ENCODE data around the gene UAP1L1. TPM values are rescaled to one million over a fixed set of nuclear protein-coding genes. Genes with fewer than 3 reads are reported as not detected.

Gene UAP1L1
- 14.8 TPM for total RNA-seq
- 1 to 10 TPM; 1.3 to 3.6 (median 1.7) TPM for polyA plus RNA-seq

DNA sequence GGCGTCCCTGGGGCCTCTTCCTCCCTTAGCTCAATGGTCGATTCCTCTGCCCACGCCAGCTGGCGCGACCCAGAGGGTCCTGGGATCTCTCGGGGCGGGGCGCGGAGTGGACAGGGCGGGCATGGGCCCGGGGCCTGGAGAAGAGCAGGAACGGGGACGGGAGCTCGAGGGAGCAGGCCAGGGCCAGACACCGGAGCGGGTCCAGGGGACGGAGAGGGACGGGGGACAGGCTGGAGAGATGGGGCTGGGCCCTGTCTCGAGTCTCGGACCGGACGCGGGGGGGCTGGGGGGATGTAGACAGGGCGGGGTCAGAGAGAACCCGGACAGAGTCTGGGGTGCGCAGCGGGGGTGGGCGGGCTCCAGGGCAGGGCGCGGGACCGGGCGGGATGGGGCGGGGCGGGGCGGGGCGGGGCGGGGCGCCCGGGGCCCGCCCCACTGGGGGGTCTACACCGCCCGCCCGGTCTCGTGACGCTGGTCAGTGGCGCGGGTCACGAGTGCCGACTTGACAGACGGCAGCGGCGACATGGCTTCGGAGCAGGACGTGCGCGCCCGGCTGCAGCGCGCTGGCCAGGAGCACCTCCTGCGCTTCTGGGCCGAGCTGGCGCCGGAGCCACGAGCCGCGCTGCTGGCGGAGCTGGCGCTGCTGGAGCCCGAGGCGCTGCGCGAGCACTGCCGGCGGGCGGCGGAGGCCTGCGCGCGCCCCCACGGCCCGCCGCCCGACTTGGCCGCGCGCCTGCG, at the start of gene UAP1L1:
UAP1L1 (plus strand) TSS at position 508 of the 738 bp plus-strand sequence; CDS start at position 524, 16 bp downstream.
- H3K9me3 Mint-ChIP-seq, result no peaks in the 10 kb centered on the region
- DNase-seq, result peak; percentile 45 to 71 (median 66)
- Histone ChIP-seq H3K4me1 (ENCODE audit: control insufficient read depth, insufficient read depth, low read length, poor library complexity, severe bottlenecking) (peaks cover 14% of the 10 kb centered on the region), H3K4me3 (ENCODE audit: low read depth, low read length) (no peak within 1 kb of the TSS), H3K9me3 (ENCODE audit: control insufficient read depth in 2 of 2, low read length in 2 of 2) (no peaks in the 10 kb centered on the region), H3K27ac (ENCODE audit: insufficient read depth, low read length, poor library complexity, severe bottlenecking) (peak within 1 kb of the TSS; percentile 66), H3K36me3 (ENCODE audit: control insufficient read depth, insufficient read depth, low read length) (peaks cover 10% of the 10 kb centered on the region), H3K27me3 (ENCODE audit: control insufficient read depth, insufficient read depth, low read length) (no peaks in the 10 kb centered on the region)
- ATAC-seq (ENCODE audit: low read depth in 2 of 2), result peak; percentile 64 to 65
- peak within 1 kb of the TSS in 1 of 3 donors; percentile 62 for H3K27ac Mint-ChIP-seq
- peaks cover 6% of the 10 kb centered on the region for H3K36me3 Mint-ChIP-seq
- H3K27me3 Mint-ChIP-seq, result no peaks in the 10 kb centered on the region
- peak within 1 kb of the TSS; percentile 69 to 90 (median 80) for H3K4me3 Mint-ChIP-seq
- peaks cover 0 to 7% (median 3%) of the 10 kb centered on the region in 4 donors for H3K4me1 Mint-ChIP-seq

DNA sequence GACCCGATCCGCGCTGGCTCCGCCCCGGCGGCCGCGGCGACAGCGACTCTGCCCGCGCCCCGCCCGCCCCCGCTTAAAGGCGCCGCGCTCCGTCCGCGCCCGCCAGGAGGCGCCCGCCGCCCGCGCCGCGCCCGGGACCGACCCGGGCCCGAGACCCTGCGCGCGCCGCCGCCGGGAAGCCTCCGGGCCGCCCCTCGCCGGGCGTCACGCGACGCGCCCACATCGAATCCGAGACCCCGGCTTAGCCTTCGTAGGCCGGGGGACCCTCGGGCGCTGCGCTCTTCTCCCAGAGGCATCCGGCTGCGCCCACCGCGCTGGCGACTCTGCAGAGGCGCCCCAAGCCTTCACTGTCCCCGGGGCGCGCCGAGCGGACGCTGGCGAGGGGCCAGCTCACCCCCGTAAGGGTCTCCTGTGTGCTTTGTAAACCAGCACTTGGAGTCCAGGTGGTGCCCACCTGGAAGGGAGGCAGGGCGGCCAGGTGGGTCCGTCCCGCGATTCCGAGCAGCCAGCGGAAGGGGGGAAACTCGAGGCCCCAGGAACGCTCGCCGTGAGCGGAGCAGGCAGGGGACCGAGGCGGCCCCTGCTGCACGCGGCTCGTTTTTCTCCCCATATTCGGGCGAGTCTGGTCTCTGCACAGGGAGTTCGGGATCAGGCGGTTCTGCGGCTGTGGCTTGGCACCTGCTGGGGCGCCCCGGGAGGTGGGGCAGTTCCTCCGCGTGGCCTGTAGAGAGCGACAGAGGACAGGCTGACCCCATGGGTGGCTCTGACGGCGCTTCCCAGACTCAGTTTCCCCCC, 48.9 kb upstream of the UAP1L1 start:
- H3K9me3 ChIP-seq (ENCODE audit: control insufficient read depth in 2 of 2, low read length in 2 of 2), result no peaks in the 10 kb centered on the region
- peak overlapping the region; percentile 72 for H3K4me3 ChIP-seq (ENCODE audit: low read depth, low read length)
- no peaks in the 10 kb centered on the region for H3K27me3 Mint-ChIP-seq
- no peaks in the 10 kb centered on the region for H3K27me3 ChIP-seq (ENCODE audit: control insufficient read depth, insufficient read depth, low read length)
- ATAC-seq (ENCODE audit: low read depth in 2 of 2) (peak; percentile 64 to 70), DNase-seq (peak; percentile 63 to 75 (median 70))
- H3K4me3 Mint-ChIP-seq, result peak overlapping the region; percentile 88 to 97 (median 92)
- peaks cover 69% of the 10 kb centered on the region for H3K4me1 ChIP-seq (ENCODE audit: control insufficient read depth, insufficient read depth, low read length, poor library complexity, severe bottlenecking)
- peak overlapping the region; percentile 74 for H3K27ac ChIP-seq (ENCODE audit: insufficient read depth, low read length, poor library complexity, severe bottlenecking)
- peaks cover 0 to 49% (median 18%) of the 10 kb centered on the region in 4 donors for H3K4me1 Mint-ChIP-seq
- H3K9me3 Mint-ChIP-seq, result no peaks in the 10 kb centered on the region
- H3K36me3 Mint-ChIP-seq, result no peaks in the 10 kb centered on the region
- H3K36me3 ChIP-seq (ENCODE audit: control insufficient read depth, insufficient read depth, low read length), result no peaks in the 10 kb centered on the region
- peak overlapping the region in 1 of 3 donors; percentile 25 for H3K27ac Mint-ChIP-seq

DNA sequence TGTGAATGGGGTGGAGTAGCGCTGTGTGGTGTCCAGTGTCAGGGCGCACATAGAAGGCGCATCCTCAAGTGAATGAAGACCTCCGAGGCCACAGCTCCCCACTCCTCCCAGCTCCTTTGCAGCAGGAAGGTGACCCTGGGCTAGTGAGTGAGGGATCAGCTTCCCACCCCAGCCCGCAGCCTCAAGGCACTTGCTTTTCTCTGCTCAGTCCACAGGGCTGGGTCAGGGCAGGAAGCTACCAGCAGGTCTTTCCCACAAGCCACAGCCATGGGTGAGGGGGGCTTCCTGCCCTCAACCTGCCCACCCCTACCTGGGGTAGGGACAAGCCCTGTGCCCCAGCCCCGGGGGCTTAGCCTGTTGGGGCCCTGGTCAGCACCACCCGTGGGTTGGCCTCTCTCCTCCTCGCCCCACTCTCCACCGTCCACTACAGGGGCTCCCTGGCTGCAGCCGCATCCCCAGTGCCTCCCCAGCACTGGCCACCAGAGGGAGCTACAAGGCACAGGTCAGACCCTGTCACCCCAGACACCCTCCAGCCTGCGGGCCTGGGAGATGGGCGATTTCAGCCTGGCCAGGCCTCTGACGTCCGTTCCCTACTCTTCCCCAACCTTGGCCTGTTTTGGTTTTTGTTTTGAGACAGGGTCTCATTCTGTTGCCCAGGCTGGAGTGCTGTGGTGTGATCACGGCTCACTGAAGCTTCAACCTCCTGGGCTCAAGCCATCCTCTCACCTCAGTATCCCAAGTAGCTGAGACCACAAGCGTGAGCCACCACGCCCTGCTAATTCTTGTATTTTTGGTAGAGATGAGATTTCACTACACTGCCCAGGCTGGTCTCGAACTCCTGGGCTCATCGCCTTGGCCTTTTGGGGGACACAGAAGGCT, 48.0 kb upstream of the UAP1L1 start:
- Mint-ChIP-seq H3K36me3 (no peaks in the 10 kb centered on the region), H3K9me3 (no peaks in the 10 kb centered on the region), H3K27me3 (no peaks in the 10 kb centered on the region), H3K4me3 (peak overlapping the region; percentile 88 to 97 (median 92)), H3K27ac (peak overlapping the region in 2 of 3 donors; percentile 68 to 76), H3K4me1 (peaks cover 0 to 53% (median 20%) of the 10 kb centered on the region in 4 donors)
- Histone ChIP-seq H3K27ac (ENCODE audit: insufficient read depth, low read length, poor library complexity, severe bottlenecking) (peak overlapping the region; percentile 74), H3K4me3 (ENCODE audit: low read depth, low read length) (peak overlapping the region; percentile 72), H3K9me3 (ENCODE audit: control insufficient read depth in 2 of 2, low read length in 2 of 2) (no peaks in the 10 kb centered on the region), H3K36me3 (ENCODE audit: control insufficient read depth, insufficient read depth, low read length) (no peaks in the 10 kb centered on the region), H3K4me1 (ENCODE audit: control insufficient read depth, insufficient read depth, low read length, poor library complexity, severe bottlenecking) (peaks cover 74% of the 10 kb centered on the region), H3K27me3 (ENCODE audit: control insufficient read depth, insufficient read depth, low read length) (no peaks in the 10 kb centered on the region)
- peak; percentile 60 to 71 (median 62) for DNase-seq
- ATAC-seq (ENCODE audit: low read depth in 2 of 2), result peak; percentile 14 to 18

DNA sequence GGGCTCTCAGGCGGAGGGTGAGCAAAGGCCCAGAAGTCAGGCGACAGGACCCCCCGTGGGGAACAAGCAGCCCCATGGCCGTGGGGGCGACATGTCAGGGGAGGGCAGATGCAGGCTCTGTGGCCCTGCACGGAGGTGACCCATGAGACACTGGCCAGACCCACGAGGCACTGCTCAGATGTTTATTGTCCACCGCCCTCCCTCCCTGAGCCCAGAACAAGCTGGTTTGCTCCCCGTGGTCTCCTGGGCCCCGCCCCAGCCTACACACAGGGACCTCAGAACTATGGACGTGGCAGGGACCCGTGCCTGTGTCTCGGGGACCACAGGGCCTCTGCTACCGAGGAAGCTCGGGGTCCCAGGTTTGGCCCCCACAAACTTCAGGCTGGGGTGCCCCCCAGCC, 47.3 kb upstream of the UAP1L1 start:
- no peaks in the 10 kb centered on the region for H3K36me3 ChIP-seq (ENCODE audit: control insufficient read depth, insufficient read depth, low read length)
- H3K4me3 ChIP-seq (ENCODE audit: low read depth, low read length), result peak overlapping the region; percentile 72
- H3K27ac Mint-ChIP-seq, result peak overlapping the region in 2 of 3 donors; percentile 68 to 76
- peak overlapping the region; percentile 74 for H3K27ac ChIP-seq (ENCODE audit: insufficient read depth, low read length, poor library complexity, severe bottlenecking)
- no peaks in the 10 kb centered on the region for H3K9me3 Mint-ChIP-seq
- H3K27me3 Mint-ChIP-seq, result no peaks in the 10 kb centered on the region
- peak overlapping the region; percentile 88 to 97 (median 92) for H3K4me3 Mint-ChIP-seq
- peaks cover 82% of the 10 kb centered on the region for H3K4me1 ChIP-seq (ENCODE audit: control insufficient read depth, insufficient read depth, low read length, poor library complexity, severe bottlenecking)
- no peaks in the 10 kb centered on the region for H3K27me3 ChIP-seq (ENCODE audit: control insufficient read depth, insufficient read depth, low read length)
- H3K4me1 Mint-ChIP-seq, result peaks cover 0 to 58% (median 24%) of the 10 kb centered on the region in 4 donors
- ATAC-seq (ENCODE audit: low read depth in 2 of 2), result no peak
- H3K9me3 ChIP-seq (ENCODE audit: control insufficient read depth in 2 of 2, low read length in 2 of 2), result no peaks in the 10 kb centered on the region
- no peaks in the 10 kb centered on the region for H3K36me3 Mint-ChIP-seq
- peak in 1 of 3 donors; percentile 32 for DNase-seq

DNA sequence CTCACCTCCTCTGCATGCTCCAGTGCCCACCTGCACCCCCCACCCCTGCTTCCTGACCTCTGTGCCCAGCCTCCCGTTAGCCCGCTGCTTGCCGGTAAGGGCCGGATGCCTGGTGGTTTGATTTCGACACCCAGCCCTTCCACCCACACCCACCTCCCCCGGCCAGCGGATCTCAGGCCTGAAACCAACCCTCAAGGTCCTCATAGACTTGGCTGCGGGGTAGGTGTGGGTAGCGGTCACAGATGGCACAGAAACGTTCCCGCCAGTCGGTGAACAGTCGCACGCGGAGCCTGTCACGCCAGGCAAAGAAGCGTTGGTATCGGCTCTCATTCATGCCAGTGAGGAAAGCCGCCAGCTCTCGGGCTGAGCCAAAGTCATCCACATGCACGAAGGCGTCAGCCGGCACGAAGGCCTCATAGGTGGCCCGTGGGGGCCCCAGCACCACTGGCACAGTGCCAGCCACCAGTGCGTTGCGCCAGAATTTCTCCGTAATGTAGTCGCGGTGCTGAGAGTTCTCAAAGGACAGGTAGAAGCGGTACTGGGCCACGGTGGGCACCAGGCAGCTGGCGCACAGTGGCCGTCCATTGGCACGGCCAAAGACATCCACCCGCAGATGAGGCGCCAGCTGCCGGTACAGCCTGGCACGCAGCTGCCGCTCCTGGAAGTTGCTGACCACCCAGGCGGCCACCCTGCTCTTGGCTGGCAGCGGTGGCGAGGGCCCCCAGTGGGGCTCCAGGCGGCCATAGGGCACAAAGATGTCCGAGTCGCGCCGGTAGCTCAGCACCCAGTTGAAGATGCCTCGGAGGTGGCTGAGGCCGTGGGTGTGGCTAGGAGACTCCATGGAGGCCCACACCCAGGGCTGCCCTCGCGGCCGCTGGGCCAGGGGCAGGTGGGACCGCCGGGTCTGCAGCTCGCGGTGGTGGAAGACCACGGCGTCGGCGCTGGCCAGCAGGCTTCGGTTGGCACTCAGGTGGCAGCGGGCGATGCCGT, 46.5 kb upstream of the UAP1L1 start:
- peak in 1 of 3 donors; percentile 77 for DNase-seq
- no peaks in the 10 kb centered on the region for H3K36me3 Mint-ChIP-seq
- Histone ChIP-seq H3K9me3 (ENCODE audit: control insufficient read depth in 2 of 2, low read length in 2 of 2) (no peaks in the 10 kb centered on the region), H3K4me1 (ENCODE audit: control insufficient read depth, insufficient read depth, low read length, poor library complexity, severe bottlenecking) (peaks cover 85% of the 10 kb centered on the region), H3K27me3 (ENCODE audit: control insufficient read depth, insufficient read depth, low read length) (no peaks in the 10 kb centered on the region), H3K36me3 (ENCODE audit: control insufficient read depth, insufficient read depth, low read length) (no peaks in the 10 kb centered on the region), H3K27ac (ENCODE audit: insufficient read depth, low read length, poor library complexity, severe bottlenecking) (peak overlapping the region; percentile 74), H3K4me3 (ENCODE audit: low read depth, low read length) (peak overlapping the region; percentile 72)
- no peak for ATAC-seq (ENCODE audit: low read depth in 2 of 2)
- H3K4me3 Mint-ChIP-seq, result peak overlapping the region; percentile 88 to 97 (median 92)
- H3K27me3 Mint-ChIP-seq, result no peaks in the 10 kb centered on the region
- H3K27ac Mint-ChIP-seq, result peak overlapping the region; percentile 41 to 76 (median 55)
- H3K4me1 Mint-ChIP-seq, result peaks cover 0 to 62% (median 26%) of the 10 kb centered on the region in 4 donors
- H3K9me3 Mint-ChIP-seq, result no peaks in the 10 kb centered on the region

- Mint-ChIP-seq H3K27me3 (no peaks in the 10 kb centered on the region), H3K9me3 (no peaks in the 10 kb centered on the region), H3K27ac (peak within 1 kb of the TSS; percentile 68 to 97 (median 83)), H3K4me3 (peak within 1 kb of the TSS; percentile 89 to 97 (median 94)), H3K4me1 (peaks cover 0 to 55% (median 23%) of the 10 kb centered on the region in 4 donors), H3K36me3 (no peaks in the 10 kb centered on the region)
- peak within 1 kb of the TSS; percentile 72 for H3K4me3 ChIP-seq (ENCODE audit: low read depth, low read length)
- peaks cover 74% of the 10 kb centered on the region for H3K4me1 ChIP-seq (ENCODE audit: control insufficient read depth, insufficient read depth, low read length, poor library complexity, severe bottlenecking)
- no peaks in the 10 kb centered on the region for H3K27me3 ChIP-seq (ENCODE audit: control insufficient read depth, insufficient read depth, low read length)
- ATAC-seq (ENCODE audit: low read depth in 2 of 2) (no peak), DNase-seq (peak in 1 of 3 donors; percentile 56)
- no peaks in the 10 kb centered on the region for H3K9me3 ChIP-seq (ENCODE audit: control insufficient read depth in 2 of 2, low read length in 2 of 2)
- no peaks in the 10 kb centered on the region for H3K36me3 ChIP-seq (ENCODE audit: control insufficient read depth, insufficient read depth, low read length)
- peak within 1 kb of the TSS; percentile 74 for H3K27ac ChIP-seq (ENCODE audit: insufficient read depth, low read length, poor library complexity, severe bottlenecking)
These were observed 45.2 kb upstream of the UAP1L1 start, which contains the start of gene FUT7 for GRCh38 chr9:137031904-137032640. Gene FUT7, minus strand, starts transcription at chr9:137032088. Its CDS starts 97 bp downstream, at chr9:137031991.
